K562 (cell line): ENCODE measurements around the gene FOXL3. TPM values are rescaled to one million over a fixed set of nuclear protein-coding genes. Genes with fewer than 3 reads are reported as not detected.

ENCODE experiments used
- ATAC-seq: fragments of 200-7000 bp; cut with Tn5 transposase; 3 replicates; pipeline ENCODE4 v1.9.1; 2020; ENCODE audit warnings: moderate library complexity
- BruUV-seq: library from RNA; stranded (reverse); fragments of 400-500 nt; replicated peaks from 2 replicates; lab custom pipeline; 2021; lab: Mats Ljungman, UMichigan
- CTCF ChIA-PET: fragments of 300-600 bp; formaldehyde crosslinking; extraction: SDS; loops from one replicate; lab custom pipeline; 2021; ENCODE audit warnings: low intra/inter-chr PET ratio; lab: Yijun Ruan, JAX
- POLR2A ChIA-PET: fragments of 300-600, 350-650 bp; sonication (Branson Sonifier 250); formaldehyde crosslinking; extraction: SDS; loops from one replicate; lab custom pipeline; 2021; ENCODE audit warnings: antibody characterized with exemption, inconsistent platforms; lab: Yijun Ruan, JAX
- DNase-seq, 4 experiments: peaks; one replicate each; pipeline versions ENCODE4 v3.0.0 to v3.0.0-alpha.2; 2011 to 2018; ENCODE audit warnings: low spot score in 3 of 4, mixed read lengths in 3 of 4; ENCODE audit errors: extremely low read depth in 1 of 4
- FAIRE-seq: peaks from 2 replicates; lab custom pipeline; 2011; peaks lifted over from hg19 to GRCh38; lab: Jason Lieb, UNC
- H2AFZ ChIP-seq: 2 replicates; pipeline ENCODE4 v1.6.0; 2011; ENCODE audit warnings: low read depth, low read length, control low read depth, inconsistent platforms
- H3K27ac ChIP-seq: fragments of 200-600 bp; 3 replicates; pipeline ENCODE4 v1.8.0; 2011; ENCODE audit warnings: low read depth, mild to moderate bottlenecking, control low read depth, inconsistent platforms, low read length, moderate library complexity, mixed read lengths; ENCODE audit errors: extremely low read depth
- H3K27me3 ChIP-seq, 2 experiments: fragments of 300-600 bp in 1 of 2; 2 replicates in 1 of 2; 3 replicates in 1 of 2; pipeline versions ENCODE4 v1.6.0 to v1.8.0; 2011; ENCODE audit warnings: inconsistent platforms in 2 of 2, low read length in 2 of 2, mild to moderate bottlenecking in 1 of 2, mixed read lengths in 1 of 2, moderate library complexity in 1 of 2; ENCODE audit not compliant: control insufficient read depth in 2 of 2, insufficient read depth in 2 of 2
- H3K36me3 ChIP-seq: fragments of 300-600 bp; 3 replicates; pipeline ENCODE4 v1.8.0; 2011; ENCODE audit warnings: mild to moderate bottlenecking, low read length, inconsistent platforms; ENCODE audit not compliant: control insufficient read depth, insufficient read depth
- H3K4me1 ChIP-seq, 2 experiments: fragments of 200-600 bp in 1 of 2; replicated peaks in 1 of 2; 2 replicates in 1 of 2; 3 replicates in 1 of 2; pipeline versions ENCODE4 v1.5.1 to v1.8.0; 2011; ENCODE audit warnings: inconsistent platforms in 2 of 2, low read length in 2 of 2, mild to moderate bottlenecking in 1 of 2, mixed read lengths in 1 of 2, moderate library complexity in 1 of 2; ENCODE audit not compliant: control insufficient read depth in 2 of 2, insufficient read depth in 2 of 2
- H3K4me2 ChIP-seq: 2 replicates; pipeline ENCODE4 v1.6.1; 2011; ENCODE audit warnings: low read length, control low read depth, inconsistent platforms, mixed read lengths; ENCODE audit not compliant: insufficient read depth
- H3K4me3 ChIP-seq: fragments of 200-600 bp; sonication (generic), shearing (Covaris generic); 2 replicates; pipeline ENCODE4 v1.5.1; 2016; ENCODE audit warnings: control low read depth, inconsistent platforms
- H3K79me2 ChIP-seq: fragments of 200-600 bp; 3 replicates; pipeline ENCODE4 v1.8.0; 2011; ENCODE audit warnings: low read length, inconsistent platforms; ENCODE audit not compliant: control insufficient read depth, insufficient read depth
- H3K9ac ChIP-seq, 2 experiments: 2 replicates each; pipeline versions ENCODE4 v1.6.0 to v1.6.1; 2011; ENCODE audit warnings: low read depth in 2 of 2, low read length in 2 of 2, control low read depth in 1 of 2, inconsistent platforms in 1 of 2, mild to moderate bottlenecking in 1 of 2, mixed read lengths in 1 of 2; ENCODE audit not compliant: insufficient read depth in 1 of 2
- H3K9me1 ChIP-seq: one replicate; pipeline ENCODE4 v1.6.0; 2011; ENCODE audit warnings: inconsistent platforms, mild to moderate bottlenecking, low read length, moderate library complexity; ENCODE audit not compliant: control insufficient read depth, insufficient read depth
- H3K9me3 ChIP-seq: replicated peaks from 2 replicates; pipeline ENCODE4 v1.5.1; 2011; ENCODE audit warnings: low read depth, low read length, inconsistent platforms; ENCODE audit not compliant: control insufficient read depth, insufficient read depth
- H4K20me1 ChIP-seq: replicated peaks from 2 replicates; pipeline ENCODE4 v1.6.1; 2011; ENCODE audit warnings: low read length, inconsistent platforms, mixed read lengths; ENCODE audit not compliant: control insufficient read depth, insufficient read depth
- BACH1 ChIP-seq: fragments of 200-800 bp; sonication (Bioruptor generic); IDR thresholded peaks from 2 replicates; pipeline ENCODE4 v1.6.1; 2016; ENCODE audit warnings: missing genetic modification characterization, missing compliant biosample characterization
- BMI1 ChIP-seq: fragments of 150-350 bp; IDR thresholded peaks from 2 replicates; pipeline ENCODE4 v1.6.1; 2014; ENCODE audit warnings: low read length
- CGGBP1 ChIP-seq: fragments of 250-450 bp; sonication (Bioruptor Pico); IDR thresholded peaks from 2 replicates; pipeline ENCODE4 v1.9.0; 2021; ENCODE audit warnings: mild to moderate bottlenecking
- CREM ChIP-seq: IDR thresholded peaks from 2 replicates; pipeline ENCODE4 v1.6.1; 2014; ENCODE audit warnings: antibody characterized with exemption, low read depth
- DNMT1 ChIP-seq: fragments of 450-650 bp; IDR thresholded peaks from 2 replicates; pipeline ENCODE4 v1.6.1; 2016; ENCODE audit warnings: antibody characterized with exemption, mild to moderate bottlenecking
- DPF2 ChIP-seq: fragments of 450-650 bp; IDR thresholded peaks from 2 replicates; pipeline ENCODE4 v1.6.1; 2016
- ID3 ChIP-seq, 2 experiments: fragments of 250-450 bp in 1 of 2; fragments of 450-650 bp in 1 of 2; sonication (Bioruptor Pico) in 1 of 2; IDR thresholded peaks; 2 replicates each; pipeline versions ENCODE4 v1.6.1 to v1.8.0; 2016 to 2021; ENCODE audit warnings: mild to moderate bottlenecking in 2 of 2, moderate library complexity in 2 of 2, missing compliant biosample characterization in 1 of 2, missing genetic modification characterization in 1 of 2
- MTA1 ChIP-seq: fragments of 450-650 bp; IDR thresholded peaks from 2 replicates; pipeline ENCODE4 v1.6.1; 2017; ENCODE audit warnings: borderline replicate concordance
- NBN ChIP-seq: fragments of 450-650 bp; IDR thresholded peaks from 2 replicates; pipeline ENCODE4 v1.6.1; 2016; ENCODE audit warnings: low read depth, mild to moderate bottlenecking
- NCOA4 ChIP-seq: fragments of 450-650 bp; IDR thresholded peaks from 2 replicates; pipeline ENCODE4 v1.6.1; 2018; ENCODE audit warnings: mild to moderate bottlenecking; ENCODE audit not compliant: partially characterized antibody
- PCBP2 ChIP-seq: fragments of 200-400 bp; formaldehyde crosslinking; IDR thresholded peaks from 2 replicates; pipeline ENCODE4 v1.6.1; 2018; ENCODE audit warnings: low read length, low read depth, mild to moderate bottlenecking, moderate library complexity; ENCODE audit not compliant: poor library complexity, severe bottlenecking
- POU5F1 ChIP-seq: fragments of 150-350 bp; IDR thresholded peaks from 2 replicates; pipeline ENCODE4 v1.6.1; 2014; ENCODE audit warnings: borderline replicate concordance, low read length, low read depth, mild to moderate bottlenecking; ENCODE audit not compliant: partially characterized antibody
- RB1 ChIP-seq: fragments of 450-650 bp; IDR thresholded peaks from 2 replicates; pipeline ENCODE4 v1.6.1; 2017; ENCODE audit warnings: low read depth, mild to moderate bottlenecking
- RBFOX2 ChIP-seq: fragments of 200-400 bp; formaldehyde crosslinking; IDR thresholded peaks from 2 replicates; pipeline ENCODE4 v1.6.1; 2017; ENCODE audit warnings: low read depth, mild to moderate bottlenecking, low read length, moderate library complexity
- SMAD2 ChIP-seq: fragments of 150-350 bp; IDR thresholded peaks from 2 replicates; pipeline ENCODE4 v1.6.1; 2014; ENCODE audit warnings: low read depth, mild to moderate bottlenecking, low read length
- SPI1 ChIP-seq: IDR thresholded peaks from 2 replicates; pipeline ENCODE4 v1.6.1; 2011; ENCODE audit warnings: low read depth, low read length, control low read depth, borderline replicate concordance
- ZNF408 ChIP-seq: fragments of 250-450 bp; sonication (Bioruptor Pico); IDR thresholded peaks from 2 replicates; pipeline ENCODE4 v1.4.0; 2020; ENCODE audit warnings: low read depth, mild to moderate bottlenecking, moderate library complexity
- ZNF655 ChIP-seq: fragments of 250-450 bp; sonication (Bioruptor Pico); IDR thresholded peaks from 2 replicates; pipeline ENCODE4 v1.5.0; 2021
- ZNF76 ChIP-seq: fragments of 250-450 bp; sonication (Bioruptor Pico); IDR thresholded peaks from 2 replicates; pipeline ENCODE4 v1.4.0; 2020; ENCODE audit warnings: mild to moderate bottlenecking, moderate library complexity, borderline replicate concordance
- WGBS: fragments of 100-300 bp; shearing (Covaris generic); methylation state at CpG from one replicate; pipeline ENCODE4 v1.1.6; 2016; ENCODE audit warnings: low coverage, mixed read lengths; ENCODE audit not compliant: insufficient coverage; ENCODE audit errors: missing lambda C conversion rate; 5-methylcytosine and 5-hydroxymethylcytosine counted together
- in situ Hi-C: fragments of 300-500 bp; cut with MboI; formaldehyde crosslinking; loops from 4 replicates; pipeline ENCODE4 v1.15.0; 2018; ENCODE audit warnings: inconsistent platforms, mixed read lengths
- intact Hi-C: fragments of 100-400 bp; cut with micrococcal nuclease; formaldehyde crosslinking; loops from 2 replicates; pipeline ENCODE4 v1.14.2; 2022
- polyA plus RNA-seq, 8 experiments: library from polyadenylated mRNA; depleted of rRNA in 4 of 8; stranded (reverse) in 5 of 8; unstranded in 3 of 8; fragments of >200 nt; fragmentation: Nextera tagmentation in 2 of 8; fragmentation: Illumina TruSeq in 1 of 8; extraction: Ambion mirVana in 2 of 8; extraction: Trizol in 1 of 8; gene quantifications; 2 replicates each; pipeline versions ENCODE4 v1.2.1 to v1.2.3, GENCODE V29; 2011 to 2014; ENCODE audit warnings: inconsistent platforms in 1 of 8, missing spikeins in 1 of 8
- total RNA-seq, 7 experiments: library from RNA; depleted of rRNA in 6 of 7; stranded (reverse); fragments of >200 nt in 6 of 7; fragmentation: Illumina TruSeq in 2 of 7; extraction: Trizol in 2 of 7; gene quantifications; 2 replicates each; pipeline versions ENCODE4 v1.2.1 to v1.2.3, GENCODE V29; 2011 to 2021; ENCODE audit warnings: low replicate concordance in 1 of 7

Gene FOXL3
- total and polyA plus RNA-seq, 9 of the 15 experiments (the other 6 are each of a cell fraction or from before 2014, with no cell fraction given), result not detected

- WGBS, result 2% methylated on average over 19 of the region's 22 CpGs
- Histone ChIP-seq H3K36me3 (no peaks in the 10 kb centered on the region), H3K9me1 (no peaks in the 10 kb centered on the region), H3K4me2 (no peak overlapping the region), H3K27me3 (peaks cover 61 to 99% of the 10 kb centered on the region in 2 experiments), H3K9ac (no peak overlapping the region), H3K27ac (no peak overlapping the region), H3K79me2 (no peaks in the 10 kb centered on the region), H4K20me1 (peaks cover 35% of the 10 kb centered on the region), H2AFZ (no peak overlapping the region), H3K4me3 (no peak overlapping the region), H3K9me3 (no peaks in the 10 kb centered on the region), H3K4me1 (peaks cover 0 to 25% of the 10 kb centered on the region in 2 experiments; a peak in 2 of 5 replicates)
- in situ Hi-C loops (no loop called here), intact Hi-C loops (no loop called here)
- no peak for DNase-seq
- ATAC-seq, result no peak; the same call in 2 of the 3 replicates
- no TSS peak for BruUV-seq
- TF ChIP-seq ZNF76 (CRISPR knock-in tag) (no peak), ZNF408 (CRISPR knock-in tag) (no peak), POU5F1 (no peak), RBFOX2 (no peak), ZNF655 (CRISPR knock-in tag) (no peak), CREM (no peak), BACH1 (tag) (no peak), NBN (no peak), DNMT1 (no peak), BMI1 (no peak), SMAD2 (no peak), ID3 (CRISPR knock-in tag; IDR thresholded peaks at IDR 0.05) (no peak), ID3 (tag; IDR thresholded peaks at IDR 0.05) (no peak), RB1 (no peak), PCBP2 (no peak), DPF2 (no peak), NCOA4 (no peak), MTA1 (no peak), SPI1 (no peak), CGGBP1 (CRISPR knock-in tag) (no peak)
- ChIA-PET CTCF (no interaction called here), POLR2A (interaction anchor here (0.7 kb wide), 1 partner anchor 44 kb away, joined by 3 read pairs; no protein-coding TSS in a partner anchor)
- no peak for FAIRE-seq
These were observed 37.0 kb upstream of the FOXL3 start for GRCh38 chr7:252981-253380.
